HEK293 (cell line): Measurements from ENCODE around the gene RANGRF.

ENCODE experiments used
- ATF2 ChIP-seq: fragments of 450-650 bp; formaldehyde crosslinking; IDR thresholded peaks from 2 replicates; pipeline ENCODE4 v1.5.1; 2016; ENCODE audit warnings: missing biosample characterization, missing genetic modification characterization, low read depth
- CTCF ChIP-seq: fragments of 450-650 bp; formaldehyde crosslinking; IDR thresholded peaks from 2 replicates; pipeline ENCODE4 v1.5.1; 2016; ENCODE audit warnings: missing biosample characterization, missing genetic modification characterization
- PRDM4 ChIP-seq: fragments of 450-650 bp; formaldehyde crosslinking; IDR thresholded peaks from 2 replicates; pipeline ENCODE4 v1.5.1; 2017; ENCODE audit warnings: missing biosample characterization, missing genetic modification characterization
- TSHZ1 ChIP-seq: fragments of 450-650 bp; formaldehyde crosslinking; IDR thresholded peaks from 2 replicates; pipeline ENCODE4 v1.5.1; 2016; ENCODE audit warnings: missing biosample characterization, missing genetic modification characterization, borderline replicate concordance
- YY1 ChIP-seq: fragments of 450-650 bp; formaldehyde crosslinking; IDR thresholded peaks from 2 replicates; pipeline ENCODE4 v1.5.1; 2018; ENCODE audit warnings: missing biosample characterization, missing genetic modification characterization
- ZBTB17 ChIP-seq: fragments of 450-650 bp; formaldehyde crosslinking; IDR thresholded peaks from 2 replicates; pipeline ENCODE4 v1.5.1; 2016; ENCODE audit warnings: missing biosample characterization, missing genetic modification characterization
- ZNF133 ChIP-seq: fragments of 450-650 bp; formaldehyde crosslinking; IDR thresholded peaks from 2 replicates; pipeline ENCODE4 v1.5.1; 2016; ENCODE audit warnings: missing biosample characterization, missing genetic modification characterization
- ZNF18 ChIP-seq: fragments of 450-650 bp; formaldehyde crosslinking; IDR thresholded peaks from 2 replicates; pipeline ENCODE4 v1.5.1; 2016; ENCODE audit warnings: missing biosample characterization, missing genetic modification characterization
- ZNF302 ChIP-seq: fragments of 450-650 bp; formaldehyde crosslinking; IDR thresholded peaks from 2 replicates; pipeline ENCODE4 v1.5.1; 2016; ENCODE audit warnings: missing biosample characterization, missing genetic modification characterization, low read depth
- ZNF311 ChIP-seq: fragments of 450-650 bp; formaldehyde crosslinking; IDR thresholded peaks from 2 replicates; pipeline ENCODE4 v1.5.1; 2017; ENCODE audit warnings: missing biosample characterization, missing genetic modification characterization, borderline replicate concordance
- ZNF341 ChIP-seq: fragments of 450-650 bp; formaldehyde crosslinking; IDR thresholded peaks from 2 replicates; pipeline ENCODE4; 2016; ENCODE audit warnings: low read depth, missing biosample characterization, missing genetic modification characterization
- ZNF501 ChIP-seq: fragments of 450-650 bp; formaldehyde crosslinking; IDR thresholded peaks from 2 replicates; pipeline ENCODE4 v1.5.1; 2016; ENCODE audit warnings: missing biosample characterization, missing genetic modification characterization
- ZNF510 ChIP-seq: fragments of 450-650 bp; formaldehyde crosslinking; IDR thresholded peaks from 2 replicates; pipeline ENCODE4 v1.5.1; 2018; ENCODE audit warnings: mild to moderate bottlenecking, missing genetic modification characterization, missing biosample characterization; ENCODE audit not compliant: insufficient replicate concordance
- ZNF580 ChIP-seq: fragments of 450-650 bp; formaldehyde crosslinking; IDR thresholded peaks from 2 replicates; pipeline ENCODE4 v1.5.1; 2016; ENCODE audit warnings: missing biosample characterization, missing genetic modification characterization

GRCh38 chr17:8294814-8295316 lies 6.4 kb downstream of the RANGRF start:
- TF ChIP-seq ZNF580 (tag by site-specific recombination) (no peak), ZNF501 (no peak), CTCF (tag by site-specific recombination) (no peak), PRDM4 (tag by site-specific recombination) (no peak), ATF2 (tag by site-specific recombination) (no peak), ZNF311 (tag by site-specific recombination) (no peak), ZNF302 (tag by site-specific recombination) (no peak), ZNF133 (tag by site-specific recombination) (no peak), ZNF510 (tag by site-specific recombination) (no peak), YY1 (tag by site-specific recombination) (no peak), ZNF341 (no peak), ZNF18 (tag by site-specific recombination) (no peak), TSHZ1 (tag by site-specific recombination) (0 out of 2 replicates have a peak, but pooled peaks have one; percentile 17), ZBTB17 (tag by site-specific recombination) (no peak)
